DOHH2 (cell line): ENCODE measurements around the gene FEM1B.

Source experiments
- H3F3A ChIP-seq: fragments of 200-600 bp; sonication (generic), shearing (Covaris generic); 2 replicates; pipeline ENCODE4 v1.6.0; 2016; ENCODE audit warnings: antibody characterized with exemption, mild to moderate bottlenecking; ENCODE audit not compliant: control insufficient read depth, insufficient read depth
- H3K27ac ChIP-seq: fragments of 200-600 bp; sonication (generic); 2 replicates; pipeline ENCODE4 v1.5.1; 2014; ENCODE audit warnings: low read depth, mild to moderate bottlenecking, low read length, moderate library complexity
- H3K27me3 ChIP-seq: fragments of 200-600 bp; sonication (generic); 2 replicates; pipeline ENCODE4 v1.6.1; 2014; ENCODE audit warnings: mild to moderate bottlenecking, low read length, mixed read lengths; ENCODE audit not compliant: control insufficient read depth
- H3K36me3 ChIP-seq: fragments of 200-600 bp; sonication (generic); 2 replicates; pipeline ENCODE4 v1.6.1; 2014; ENCODE audit warnings: mild to moderate bottlenecking, low read length, moderate library complexity, mixed read lengths; ENCODE audit not compliant: control insufficient read depth
- H3K4me1 ChIP-seq: fragments of 200-600 bp; sonication (generic); 2 replicates; pipeline ENCODE4 v1.6.1; 2014; ENCODE audit warnings: mild to moderate bottlenecking, low read length, mixed read lengths; ENCODE audit not compliant: control insufficient read depth
- H3K4me2 ChIP-seq: fragments of 200-600 bp; sonication (generic); 2 replicates; pipeline ENCODE4 v1.6.0; 2014; ENCODE audit warnings: mild to moderate bottlenecking, low read length, moderate library complexity
- H3K4me3 ChIP-seq: fragments of 200-600 bp; sonication (generic); 2 replicates; pipeline ENCODE4 v1.5.1; 2014; ENCODE audit warnings: mild to moderate bottlenecking, low read length, mixed read lengths
- H3K79me2 ChIP-seq: fragments of 200-600 bp; sonication (generic); 2 replicates; pipeline ENCODE4 v1.6.1; 2014; ENCODE audit warnings: mild to moderate bottlenecking, low read length, mixed read lengths; ENCODE audit not compliant: control insufficient read depth
- H3K9me2 ChIP-seq: fragments of 200-600 bp; sonication (generic); replicated peaks from 2 replicates; pipeline ENCODE4 v1.6.1; 2014; ENCODE audit warnings: mild to moderate bottlenecking, low read length, mixed read lengths; ENCODE audit not compliant: control insufficient read depth
- H3K9me3 ChIP-seq: fragments of 200-600 bp; sonication (generic); 2 replicates; pipeline ENCODE4 v1.6.1; 2014; ENCODE audit warnings: antibody characterized with exemption, low read length, mixed read lengths; ENCODE audit not compliant: control insufficient read depth, insufficient read depth
- H4K20me1 ChIP-seq: fragments of 200-600 bp; sonication (generic); 2 replicates; pipeline ENCODE4 v1.6.0; 2014; ENCODE audit warnings: low read depth, mild to moderate bottlenecking, antibody characterized with exemption, low read length, moderate library complexity; ENCODE audit not compliant: control insufficient read depth, insufficient read depth
- CTCF ChIP-seq: fragments of 200-600 bp; sonication (generic); IDR thresholded peaks from one replicate; pipeline ENCODE4 v1.5.1; 2014; ENCODE audit warnings: antibody characterized with exemption, mild to moderate bottlenecking, low read depth, low read length; ENCODE audit not compliant: poor library complexity, severe bottlenecking
- EZH2phosphoT487 ChIP-seq: fragments of 200-600 bp; sonication (generic); IDR thresholded peaks from 2 replicates; pipeline ENCODE4 v1.6.1; 2017; ENCODE audit warnings: borderline replicate concordance, mild to moderate bottlenecking, antibody characterized with exemption, low read length, moderate library complexity, mixed read lengths

FEM1B gene

GRCh38 chr15:68235022-68235421, 42.5 kb upstream of the FEM1B start:
- no peaks in the 10 kb centered on the region for H3K9me3 ChIP-seq
- no peaks in the 10 kb centered on the region for H3F3A ChIP-seq
- no peaks in the 10 kb centered on the region for H4K20me1 ChIP-seq
- no peak overlapping the region for H3K4me2 ChIP-seq
- H3K9me2 ChIP-seq, result no peaks in the 10 kb centered on the region
- no peaks in the 10 kb centered on the region for H3K27me3 ChIP-seq
- no peaks in the 10 kb centered on the region for H3K36me3 ChIP-seq
- no peak overlapping the region for H3K4me3 ChIP-seq
- H3K27ac ChIP-seq, result no peak overlapping the region
- TF ChIP-seq CTCF (no peak), EZH2phosphoT487 (no peak)
- peaks cover 15% of the 10 kb centered on the region for H3K4me1 ChIP-seq
- H3K79me2 ChIP-seq, result no peaks in the 10 kb centered on the region

- no peaks in the 10 kb centered on the region for H3K79me2 ChIP-seq
- no peak overlapping the region for H3K4me3 ChIP-seq
- H3F3A ChIP-seq, result no peaks in the 10 kb centered on the region
- H3K4me2 ChIP-seq, result no peak overlapping the region
- no peaks in the 10 kb centered on the region for H3K27me3 ChIP-seq
- no peaks in the 10 kb centered on the region for H3K9me2 ChIP-seq
- no peak for TF ChIP-seq CTCF
- TF ChIP-seq EZH2phosphoT487, result no peak
- H3K27ac ChIP-seq, result no peak overlapping the region
- no peaks in the 10 kb centered on the region for H3K36me3 ChIP-seq
- H4K20me1 ChIP-seq, result no peaks in the 10 kb centered on the region
- no peaks in the 10 kb centered on the region for H3K4me1 ChIP-seq
- H3K9me3 ChIP-seq, result no peaks in the 10 kb centered on the region
Observed at GRCh38 chr15:68239025-68239424, 38.5 kb upstream of the FEM1B start.

GRCh38 chr15:68241088-68241935, 36.2 kb upstream of the FEM1B start:
- H3K9me2 ChIP-seq, result no peaks in the 10 kb centered on the region
- H3K4me3 ChIP-seq, result no peak overlapping the region
- H3K4me1 ChIP-seq, result no peaks in the 10 kb centered on the region
- H3K79me2 ChIP-seq, result no peaks in the 10 kb centered on the region
- no peaks in the 10 kb centered on the region for H4K20me1 ChIP-seq
- H3K4me2 ChIP-seq, result no peak overlapping the region
- H3K27me3 ChIP-seq, result no peaks in the 10 kb centered on the region
- no peak overlapping the region for H3K27ac ChIP-seq
- TF ChIP-seq CTCF (no peak), EZH2phosphoT487 (no peak)
- H3K36me3 ChIP-seq, result no peaks in the 10 kb centered on the region
- no peaks in the 10 kb centered on the region for H3F3A ChIP-seq
- H3K9me3 ChIP-seq, result no peaks in the 10 kb centered on the region
